IPS-20b (cell line): Measurements from ENCODE around the gene ERG28.
"Not testable (repeated sequence)": the region's sequence is repeated elsewhere in the genome, so short reads cannot be mapped to it uniquely, and the experiment has no call there.

ENCODE experiments used
- H3K27ac ChIP-seq: one replicate; pipeline ENCODE4 v1.5.1; 2013; ENCODE audit warnings: low read length
- H3K27me3 ChIP-seq: 2 replicates; pipeline ENCODE4 v1.6.1; 2013; ENCODE audit warnings: mild to moderate bottlenecking, low read length, inconsistent platforms; ENCODE audit not compliant: insufficient read depth
- H3K36me3 ChIP-seq: 2 replicates; pipeline ENCODE4 v1.6.1; 2013; ENCODE audit warnings: low read depth, mild to moderate bottlenecking, inconsistent platforms, low read length, moderate library complexity; ENCODE audit not compliant: insufficient read depth
- H3K4me1 ChIP-seq: 2 replicates; pipeline ENCODE4 v1.6.1; 2013; ENCODE audit warnings: mild to moderate bottlenecking, control low read depth, inconsistent platforms, low read length, moderate library complexity; ENCODE audit not compliant: insufficient read depth
- H3K4me3 ChIP-seq: 2 replicates; pipeline ENCODE4 v1.5.1; 2013; ENCODE audit warnings: mild to moderate bottlenecking, low read length, inconsistent platforms
- H3K9ac ChIP-seq: 2 replicates; pipeline ENCODE4 v1.6.1; 2013; ENCODE audit warnings: low read depth, mild to moderate bottlenecking, inconsistent platforms, low read length, moderate library complexity
- H3K9me3 ChIP-seq: 2 replicates; pipeline ENCODE4 v1.6.1; 2013; ENCODE audit warnings: mild to moderate bottlenecking, low read depth, low read length, inconsistent platforms; ENCODE audit not compliant: insufficient read depth

ERG28 gene

DNA sequence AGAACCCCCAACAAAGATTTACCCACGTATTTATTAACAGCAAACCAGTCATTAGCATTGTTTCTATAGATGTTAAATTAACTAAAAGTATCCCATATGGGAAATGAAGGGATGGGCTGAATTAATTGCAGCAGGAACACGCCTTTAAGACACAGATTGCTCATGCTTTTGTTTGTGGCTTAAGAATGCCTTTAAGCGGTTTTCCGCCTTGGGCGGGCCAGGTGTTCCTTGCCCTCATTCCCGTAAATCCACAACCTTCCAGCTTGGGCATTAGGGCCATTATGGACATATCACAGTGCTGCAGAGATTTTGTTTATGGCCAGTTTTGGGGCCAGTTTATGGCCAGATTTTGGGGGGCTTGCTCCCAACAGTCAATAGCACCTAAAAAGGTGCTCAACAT is 59.6 kb downstream of the ERG28 start:
- H3K9me3 ChIP-seq, H3K27me3 ChIP-seq, H3K4me1 ChIP-seq, H3K9ac ChIP-seq, H3K27ac ChIP-seq, H3K36me3 ChIP-seq, H3K4me3 ChIP-seq: not testable (repeated sequence)

DNA sequence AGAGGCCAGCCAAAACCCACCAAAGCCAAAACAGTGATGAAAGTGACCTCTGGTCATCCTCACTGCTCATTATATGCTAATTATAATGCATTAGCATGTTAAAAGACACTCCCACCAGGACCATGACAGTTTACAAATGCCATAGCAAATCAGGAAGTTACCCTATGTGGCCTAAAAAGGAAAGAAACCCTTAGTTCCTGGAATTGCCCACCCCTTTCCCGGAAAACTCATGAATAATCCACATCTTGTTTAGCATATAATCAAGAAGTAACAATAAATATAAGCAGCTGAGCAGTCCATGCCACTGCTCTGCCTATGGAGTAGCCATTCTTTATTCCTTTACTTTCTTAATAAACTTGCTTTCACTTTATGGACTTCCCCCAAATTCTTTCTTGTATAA is 60.6 kb downstream of the ERG28 start:
- not testable (repeated sequence) for H3K4me1 ChIP-seq, H3K9ac ChIP-seq, H3K4me3 ChIP-seq, H3K36me3 ChIP-seq, H3K9me3 ChIP-seq, H3K27ac ChIP-seq, H3K27me3 ChIP-seq
